Stimulated activated naive B cell treated with anti-CD40 and anti-IgM and Interleukin-4, amounts not matched to agents 10 μg/mL and 1 μg/mL and 100 μg/mL, for 72 hours (primary cell): ENCODE data around the gene NGEF.

ENCODE experiments used
- ATAC-seq, 2 donors: fragments of 150-1000 bp; cut with Tn5 transposase; replicated peaks; 2 replicates each; pipeline ENCODE4 v1.10.0; 2021; ENCODE audit warnings: moderate library complexity in 1 of 2
- DNase-seq: peaks from one replicate; pipeline ENCODE4 v3.0.0; 2021
- H3K27ac Mint-ChIP-seq: one replicate; pipeline ENCODE4 v1.8.0; 2022; ENCODE audit warnings: mild to moderate bottlenecking, mixed read lengths
- H3K27me3 Mint-ChIP-seq, 2 donors: one replicate each; pipeline ENCODE4 v1.8.0; 2022; ENCODE audit warnings: mixed read lengths in 2 of 2
- H3K36me3 Mint-ChIP-seq, 2 donors: one replicate each; pipeline ENCODE4 v1.8.0; 2022; ENCODE audit warnings: mixed read lengths in 2 of 2, mild to moderate bottlenecking in 1 of 2
- H3K4me1 Mint-ChIP-seq, 2 donors: one replicate each; pipeline ENCODE4 v1.8.0; 2022; ENCODE audit warnings: mixed read lengths in 2 of 2, mild to moderate bottlenecking in 1 of 2
- H3K4me3 Mint-ChIP-seq, 2 donors: one replicate each; pipeline ENCODE4 v1.8.0; 2022; ENCODE audit warnings: mild to moderate bottlenecking in 2 of 2, mixed read lengths in 2 of 2, moderate library complexity in 1 of 2
- H3K9me3 Mint-ChIP-seq, 2 donors: one replicate each; pipeline ENCODE4 v1.8.0; 2022; ENCODE audit warnings: mixed read lengths in 2 of 2, mild to moderate bottlenecking in 1 of 2

Gene NGEF

GRCh38 chr2:232897598-232898408 is 115.3 kb downstream of the NGEF start:
- Mint-ChIP-seq H3K4me1 (peaks cover 4 to 5% of the 10 kb centered on the region in 2 donors), H3K27ac (peak overlapping the region; percentile 79), H3K4me3 (peak overlapping the region in 1 of 2 donors; percentile 46), H3K27me3 (peaks cover 3 to 16% of the 10 kb centered on the region in 2 donors), H3K9me3 (no peaks in the 10 kb centered on the region), H3K36me3 (no peaks in the 10 kb centered on the region)
- peak; percentile 32 for DNase-seq
- peak; percentile 89 to 90 for ATAC-seq

- Mint-ChIP-seq H3K36me3 (no peaks in the 10 kb centered on the region), H3K27ac (peak overlapping the region; percentile 84), H3K4me3 (peak overlapping the region in 1 of 2 donors; percentile 14), H3K4me1 (peaks cover 4 to 5% of the 10 kb centered on the region in 2 donors), H3K27me3 (peaks cover 11 to 21% of the 10 kb centered on the region in 2 donors), H3K9me3 (no peaks in the 10 kb centered on the region)
- no peak for ATAC-seq
- DNase-seq: no peak
Observed at GRCh38 chr2:232896720-232897597, 116.1 kb downstream of the NGEF start.

- DNase-seq (no peak), ATAC-seq (no peak)
- Mint-ChIP-seq H3K27me3 (peaks cover 19 to 29% of the 10 kb centered on the region in 2 donors), H3K36me3 (no peaks in the 10 kb centered on the region), H3K9me3 (no peaks in the 10 kb centered on the region), H3K4me3 (no peak overlapping the region), H3K27ac (peak overlapping the region; percentile 82), H3K4me1 (peaks cover 5 to 6% of the 10 kb centered on the region in 2 donors)
Observed at GRCh38 chr2:232896111-232896510, 116.9 kb downstream of the NGEF start.

DNA sequence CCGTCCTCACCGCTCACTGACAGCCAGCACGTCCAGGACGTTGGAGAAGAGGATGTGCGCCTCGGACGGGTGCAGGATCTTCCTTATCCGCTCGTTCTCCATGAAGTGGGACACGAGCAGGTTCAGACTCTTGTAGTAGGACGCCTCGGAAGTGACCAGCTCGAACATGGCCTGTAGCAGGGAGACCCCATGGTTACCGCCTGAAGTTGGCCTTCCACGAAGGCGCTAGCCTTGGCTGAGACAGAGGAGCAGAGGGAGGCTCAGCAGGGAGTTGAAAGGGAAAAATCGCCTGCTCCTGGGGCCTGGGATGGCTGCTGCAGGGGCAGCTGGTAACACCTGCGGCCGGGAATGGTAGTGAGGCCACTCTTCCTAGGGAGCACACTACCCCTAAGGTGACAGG is 118.3 kb downstream of the NGEF start:
- peaks cover 31 to 39% of the 10 kb centered on the region in 2 donors for H3K27me3 Mint-ChIP-seq
- DNase-seq: no peak
- no peaks in the 10 kb centered on the region for H3K9me3 Mint-ChIP-seq
- H3K36me3 Mint-ChIP-seq: no peaks in the 10 kb centered on the region
- no peak overlapping the region for H3K4me3 Mint-ChIP-seq
- no peak for ATAC-seq
- H3K27ac Mint-ChIP-seq: no peak overlapping the region
- peaks cover 12 to 13% of the 10 kb centered on the region in 2 donors for H3K4me1 Mint-ChIP-seq

GRCh38 chr2:232894251-232894650 is 118.8 kb downstream of the NGEF start:
- peak overlapping the region; percentile 15 for H3K27ac Mint-ChIP-seq
- peaks cover 12 to 13% of the 10 kb centered on the region in 2 donors for H3K4me1 Mint-ChIP-seq
- no peaks in the 10 kb centered on the region for H3K36me3 Mint-ChIP-seq
- no peaks in the 10 kb centered on the region for H3K9me3 Mint-ChIP-seq
- H3K4me3 Mint-ChIP-seq: no peak overlapping the region
- DNase-seq (no peak), ATAC-seq (no peak)
- peaks cover 36 to 39% of the 10 kb centered on the region in 2 donors for H3K27me3 Mint-ChIP-seq

DNA sequence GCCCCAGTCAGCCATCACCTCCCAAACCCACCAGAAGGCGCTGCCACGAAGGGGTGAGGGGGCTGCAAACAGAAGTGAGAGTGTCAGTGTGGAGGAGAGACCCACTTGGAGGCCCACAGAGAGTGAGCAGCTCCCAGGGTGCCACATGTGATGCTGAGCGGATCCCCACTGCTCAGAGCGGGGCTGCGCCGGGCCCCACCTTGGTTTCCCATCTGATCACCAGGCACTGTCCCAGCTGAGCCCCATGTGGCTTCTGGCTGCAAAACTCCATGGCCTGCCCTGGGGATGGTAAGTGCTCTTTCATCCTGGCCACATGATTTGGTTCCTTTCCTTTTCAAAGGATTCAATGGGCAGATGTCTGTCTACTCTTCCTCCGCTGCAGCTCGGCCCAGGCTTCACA is 119.2 kb downstream of the NGEF start:
- H3K27ac Mint-ChIP-seq: peak overlapping the region; percentile 15
- H3K4me3 Mint-ChIP-seq: no peak overlapping the region
- peaks cover 12 to 13% of the 10 kb centered on the region in 2 donors for H3K4me1 Mint-ChIP-seq
- no peaks in the 10 kb centered on the region for H3K36me3 Mint-ChIP-seq
- ATAC-seq (no peak), DNase-seq (no peak)
- H3K9me3 Mint-ChIP-seq: no peaks in the 10 kb centered on the region
- H3K27me3 Mint-ChIP-seq: peaks cover 39% of the 10 kb centered on the region in 2 donors

GRCh38 chr2:232892843-232893242 is 120.2 kb downstream of the NGEF start:
- no peak for DNase-seq
- H3K27me3 Mint-ChIP-seq: peaks cover 39% of the 10 kb centered on the region in 2 donors

DNA sequence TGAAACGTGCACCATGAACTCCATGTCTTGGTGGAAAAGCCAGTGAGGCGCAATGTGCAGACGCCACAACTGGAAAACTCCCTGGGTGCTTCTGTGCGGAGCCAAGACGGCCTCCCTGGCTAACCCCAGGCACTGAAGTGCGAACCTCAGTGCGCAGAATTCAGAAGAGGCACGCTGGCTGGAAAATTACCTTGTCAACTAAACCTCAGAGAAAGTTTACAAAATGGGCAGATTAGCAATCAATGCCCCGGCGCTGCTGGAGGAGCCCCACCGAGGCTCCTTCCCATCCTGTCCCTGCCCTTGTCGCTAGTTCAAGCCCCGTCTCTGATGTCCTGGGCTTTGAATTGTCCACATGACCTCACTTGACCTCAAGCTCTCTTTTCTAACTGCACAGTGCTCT is 120.8 kb downstream of the NGEF start:
- ATAC-seq (no peak), DNase-seq (no peak)
- Mint-ChIP-seq H3K4me3 (no peak overlapping the region), H3K36me3 (no peaks in the 10 kb centered on the region), H3K9me3 (no peaks in the 10 kb centered on the region), H3K27me3 (peaks cover 39% of the 10 kb centered on the region in 2 donors), H3K4me1 (peaks cover 10 to 12% of the 10 kb centered on the region in 2 donors), H3K27ac (no peak overlapping the region)

More at GRCh38 chr2:232892843-232893242, 120.2 kb downstream of the NGEF start:
- Mint-ChIP-seq H3K4me3 (no peak overlapping the region), H3K36me3 (no peaks in the 10 kb centered on the region), H3K9me3 (no peaks in the 10 kb centered on the region), H3K4me1 (peaks cover 12 to 13% of the 10 kb centered on the region in 2 donors), H3K27ac (no peak overlapping the region)
- no peak for ATAC-seq

GRCh38 chr2:232891621-232892071 is 121.4 kb downstream of the NGEF start:
- H3K27me3 Mint-ChIP-seq: peaks cover 39% of the 10 kb centered on the region in 2 donors
- no peaks in the 10 kb centered on the region for H3K36me3 Mint-ChIP-seq
- H3K9me3 Mint-ChIP-seq: no peaks in the 10 kb centered on the region
- H3K27ac Mint-ChIP-seq: no peak overlapping the region
- H3K4me3 Mint-ChIP-seq: no peak overlapping the region
- ATAC-seq (no peak), DNase-seq (no peak)
- peaks cover 9 to 12% of the 10 kb centered on the region in 2 donors for H3K4me1 Mint-ChIP-seq

- H3K27me3 Mint-ChIP-seq: peaks cover 39% of the 10 kb centered on the region in 2 donors
- peaks cover 9% of the 10 kb centered on the region in 2 donors for H3K4me1 Mint-ChIP-seq
- DNase-seq (no peak), ATAC-seq (peak; percentile 10 to 31)
- H3K36me3 Mint-ChIP-seq: no peaks in the 10 kb centered on the region
- H3K9me3 Mint-ChIP-seq: no peaks in the 10 kb centered on the region
- H3K27ac Mint-ChIP-seq: no peak overlapping the region
- H3K4me3 Mint-ChIP-seq: peak overlapping the region in 1 of 2 donors; percentile 23
Observed at GRCh38 chr2:232890896-232891601, 122.0 kb downstream of the NGEF start.

DNA sequence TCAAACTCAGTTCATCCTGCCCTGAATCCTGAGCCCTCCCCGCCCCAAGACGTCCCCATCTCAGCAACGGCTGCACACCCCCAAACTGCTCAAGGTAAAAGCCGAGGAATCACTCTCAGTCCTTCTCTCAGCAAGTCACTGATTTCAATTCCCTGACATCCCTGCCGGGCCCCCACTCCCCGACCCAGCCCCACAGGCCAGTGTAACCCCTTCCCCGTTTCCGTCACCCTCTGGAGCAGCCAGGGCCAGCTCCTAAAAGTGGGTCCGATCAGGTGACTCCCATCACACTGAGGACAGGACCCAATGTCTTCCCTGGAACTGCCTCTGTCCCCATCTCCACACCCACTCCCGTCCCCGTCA is 122.5 kb downstream of the NGEF start:
- Mint-ChIP-seq H3K27ac (no peak overlapping the region), H3K4me3 (peak overlapping the region in 1 of 2 donors; percentile 23), H3K9me3 (no peaks in the 10 kb centered on the region), H3K4me1 (peaks cover 7 to 9% of the 10 kb centered on the region in 2 donors), H3K36me3 (no peaks in the 10 kb centered on the region), H3K27me3 (peaks cover 39% of the 10 kb centered on the region in 2 donors)
- no peak for ATAC-seq
- no peak for DNase-seq

DNA sequence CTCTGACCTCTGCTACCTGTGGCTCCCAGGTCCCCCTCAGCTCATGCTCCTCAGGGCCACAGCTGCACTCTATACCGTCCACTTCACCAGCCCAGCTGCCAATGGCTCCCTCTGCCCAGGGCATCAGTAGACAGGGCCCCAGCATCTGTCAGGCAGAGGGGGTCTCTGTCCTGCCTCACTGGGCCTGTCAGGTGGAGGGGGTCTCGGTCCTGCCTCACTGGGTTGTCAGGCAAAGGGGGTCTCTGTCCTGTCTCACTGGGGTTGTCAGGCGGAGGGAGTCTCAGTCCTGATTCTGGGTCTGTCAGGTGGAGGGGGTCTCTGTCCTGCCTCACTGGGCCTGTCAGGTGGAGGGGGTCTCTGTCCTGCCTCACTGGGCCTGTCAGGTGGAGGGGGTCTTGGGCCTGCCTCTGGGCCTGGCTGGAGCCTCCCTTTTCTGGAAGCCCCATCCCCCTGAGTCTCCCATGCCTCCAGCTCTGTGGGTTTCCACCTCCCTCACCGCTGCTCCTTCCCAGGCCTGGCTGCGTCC is 123.1 kb downstream of the NGEF start:
- no peaks in the 10 kb centered on the region for H3K36me3 Mint-ChIP-seq
- H3K9me3 Mint-ChIP-seq: no peaks in the 10 kb centered on the region
- peaks cover 37 to 39% of the 10 kb centered on the region in 2 donors for H3K27me3 Mint-ChIP-seq
- H3K27ac Mint-ChIP-seq: no peak overlapping the region
- peaks cover 7 to 9% of the 10 kb centered on the region in 2 donors for H3K4me1 Mint-ChIP-seq
- H3K4me3 Mint-ChIP-seq: no peak overlapping the region
- DNase-seq (no peak), ATAC-seq (no peak)

- no peaks in the 10 kb centered on the region for H3K36me3 Mint-ChIP-seq
- DNase-seq (no peak), ATAC-seq (no peak)
- peaks cover 33 to 39% of the 10 kb centered on the region in 2 donors for H3K27me3 Mint-ChIP-seq
- H3K27ac Mint-ChIP-seq: no peak overlapping the region
- no peak overlapping the region for H3K4me3 Mint-ChIP-seq
- no peaks in the 10 kb centered on the region for H3K9me3 Mint-ChIP-seq
- H3K4me1 Mint-ChIP-seq: peaks cover 7 to 9% of the 10 kb centered on the region in 2 donors
Observed at GRCh38 chr2:232888839-232889529, 124.1 kb downstream of the NGEF start.
